HCT116 (cell line): ENCODE results near the gene DYNLT2. TPM values are rescaled to one million over a fixed set of nuclear protein-coding genes. Genes with fewer than 3 reads are reported as not detected.

Source experiments
- ATAC-seq: fragments of 200-7000 bp; cut with Tn5 transposase; 2 replicates; pipeline ENCODE4 v1.9.1; 2020; ENCODE audit warnings: mild to moderate bottlenecking, moderate library complexity
- BruUV-seq: library from RNA; stranded (reverse); fragments of 400-500 nt; replicated peaks from 2 replicates; lab custom pipeline; 2021; lab: Mats Ljungman, UMichigan
- CTCF ChIA-PET: fragments of 300-600 bp; sonication (Branson Sonifier 250); formaldehyde crosslinking; loops from one replicate; lab custom pipeline; 2021; ENCODE audit warnings: antibody characterized with exemption; lab: Charles Lee
- POLR2A ChIA-PET: fragments of 300-600, 350-600 bp; sonication (Branson Sonifier 250); formaldehyde crosslinking; loops from one replicate; lab custom pipeline; 2021; ENCODE audit warnings: antibody characterized with exemption; lab: Charles Lee
- RAD21 ChIA-PET, 2 experiments: fragments of 300-600 bp; sonication (Branson Sonifier 250); formaldehyde crosslinking; loops; one replicate each; lab custom pipeline; 2023; ENCODE audit warnings: low total read pairs in 2 of 2; ENCODE audit not compliant: uncharacterized antibody in 2 of 2, unreplicated experiment in 2 of 2, low non-redundant PET in 1 of 2; lab: Charles Lee
- DNase-seq: peaks from one replicate; pipeline ENCODE4 v3.0.0-alpha.2; 2010; ENCODE audit warnings: low read depth, low spot score
- H2AFZ ChIP-seq: fragments of 200-600 bp; shearing (Covaris generic), sonication (generic); 2 replicates; pipeline ENCODE4 v1.6.1; 2017; ENCODE audit warnings: low read depth, mixed run types, mixed read lengths, antibody characterized with exemption, low read length; ENCODE audit not compliant: poor library complexity, severe bottlenecking
- H3K27ac ChIP-seq: 2 replicates; pipeline ENCODE4 v1.5.1; 2012; ENCODE audit warnings: low read depth, low read length
- H3K27me3 ChIP-seq: fragments of 200-600 bp; sonication (generic); 2 replicates; pipeline ENCODE4 v1.6.1; 2016; ENCODE audit warnings: mixed run types, low read length, mixed read lengths; ENCODE audit not compliant: insufficient read depth
- H3K36me3 ChIP-seq, 2 experiments: fragments of 200-500 bp in 1 of 2; fragments of 200-600 bp in 1 of 2; sonication (Bioruptor generic) in 1 of 2; sonication (generic) in 1 of 2; 2 replicates each; pipeline versions ENCODE4 v1.5.1 to v1.6.1; 2014 to 2016; ENCODE audit warnings: low read length in 2 of 2, inconsistent platforms in 1 of 2, mixed read lengths in 1 of 2, mixed run types in 1 of 2; ENCODE audit not compliant: insufficient read depth in 2 of 2, control insufficient read depth in 1 of 2
- H3K4me1 ChIP-seq, 2 experiments: fragments of 200-600 bp in 1 of 2; sonication (generic) in 1 of 2; 2 replicates each; pipeline versions ENCODE4 v1.5.1 to v1.6.1; 2012 to 2017; ENCODE audit warnings: low read length in 2 of 2, inconsistent platforms in 1 of 2, mild to moderate bottlenecking in 1 of 2, mixed read lengths in 1 of 2, mixed run types in 1 of 2, moderate library complexity in 1 of 2; ENCODE audit not compliant: insufficient read depth in 2 of 2, control insufficient read depth in 1 of 2
- H3K4me2 ChIP-seq: fragments of 200-600 bp; sonication (generic); 2 replicates; pipeline ENCODE4 v1.6.1; 2017; ENCODE audit warnings: mixed run types, low read length, mixed read lengths
- H3K4me3 ChIP-seq, 2 experiments: fragments of 200-600 bp in 1 of 2; sonication (generic) in 1 of 2; replicated peaks in 1 of 2; 2 replicates each; pipeline ENCODE4 v1.5.1; 2011 to 2016; ENCODE audit warnings: low read length in 2 of 2, control low read depth in 1 of 2, low read depth in 1 of 2, mild to moderate bottlenecking in 1 of 2, mixed read lengths in 1 of 2, mixed run types in 1 of 2
- H3K79me2 ChIP-seq: fragments of 200-600 bp; sonication (generic); 2 replicates; pipeline ENCODE4 v1.6.1; 2017; ENCODE audit warnings: mild to moderate bottlenecking, mixed run types, low read length, moderate library complexity, mixed read lengths; ENCODE audit not compliant: insufficient read depth
- H3K9ac ChIP-seq: fragments of 200-600 bp; sonication (generic); 2 replicates; pipeline ENCODE4 v1.6.1; 2016; ENCODE audit warnings: low read length, mixed read lengths
- H3K9me2 ChIP-seq: fragments of 200-600 bp; sonication (generic), shearing (Covaris generic); 2 replicates; pipeline ENCODE4 v1.6.1; 2017; ENCODE audit warnings: mixed run types, mild to moderate bottlenecking, moderate library complexity; ENCODE audit not compliant: insufficient read depth
- H3K9me3 ChIP-seq, 2 experiments: fragments of 200-500 bp in 1 of 2; fragments of 200-600 bp in 1 of 2; sonication (Bioruptor generic) in 1 of 2; sonication (generic) in 1 of 2; 2 replicates each; pipeline ENCODE4 v1.6.1; 2014 to 2017; ENCODE audit warnings: low read length in 2 of 2, mixed read lengths in 2 of 2, inconsistent platforms in 1 of 2, low read depth in 1 of 2, mild to moderate bottlenecking in 1 of 2, mixed run types in 1 of 2, moderate library complexity in 1 of 2; ENCODE audit not compliant: control insufficient read depth in 1 of 2, insufficient read depth in 1 of 2
- H4K20me1 ChIP-seq: fragments of 200-600 bp; sonication (generic), shearing (Covaris generic); 2 replicates; pipeline ENCODE4 v1.6.1; 2017; ENCODE audit warnings: mixed run types, mild to moderate bottlenecking, moderate library complexity; ENCODE audit not compliant: insufficient read depth
- EGR1 ChIP-seq: IDR thresholded peaks from 2 replicates; pipeline ENCODE4 v1.6.1; 2012; ENCODE audit warnings: low read depth
- EZH2 ChIP-seq: fragments of 200-600 bp; sonication (generic); IDR thresholded peaks from 2 replicates; pipeline ENCODE4 v1.6.1; 2017; ENCODE audit warnings: antibody characterized with exemption, mixed run types
- EZH2phosphoT487 ChIP-seq: fragments of 200-600 bp; IDR thresholded peaks from 2 replicates; pipeline ENCODE4 v1.6.1; 2018; ENCODE audit warnings: antibody characterized with exemption, borderline replicate concordance
- RAD21 ChIP-seq: IDR thresholded peaks from 2 replicates; pipeline ENCODE4 v1.6.1; 2012; ENCODE audit warnings: low read depth, mild to moderate bottlenecking
- SIN3A ChIP-seq: IDR thresholded peaks from 2 replicates; pipeline ENCODE4 v1.6.1; 2012; ENCODE audit warnings: low read depth
- SP1 ChIP-seq: IDR thresholded peaks from 2 replicates; pipeline ENCODE4 v1.6.1; 2012; ENCODE audit warnings: low read depth
- TCF7L2 ChIP-seq: IDR thresholded peaks from 2 replicates; pipeline ENCODE4 v1.7.0; 2011; ENCODE audit warnings: borderline replicate concordance, inconsistent platforms; ENCODE audit not compliant: insufficient read depth, insufficient read length; ENCODE audit errors: extremely low read depth
- ZBTB33 ChIP-seq: IDR thresholded peaks from 2 replicates; pipeline ENCODE4 v1.6.1; 2011; ENCODE audit warnings: mild to moderate bottlenecking, low read length, moderate library complexity; ENCODE audit not compliant: insufficient replicate concordance; ENCODE audit errors: extremely low read depth
- ZFX ChIP-seq: fragments of 450-650 bp; IDR thresholded peaks from 2 replicates; pipeline ENCODE4 v1.6.1; 2017
- intact Hi-C: fragments of 100-400 bp; cut with micrococcal nuclease; formaldehyde crosslinking; loops from 2 replicates; pipeline ENCODE4 v1.10.0; 2022
- total RNA-seq: library from RNA; stranded (reverse); gene quantifications from one replicate; pipeline ENCODE4 v1.2.1, GENCODE V29; 2021; ENCODE audit not compliant: unreplicated experiment

DYNLT2 gene
- total RNA-seq, 1 experiment from 2014 or later = 1.5 TPM

DNA sequence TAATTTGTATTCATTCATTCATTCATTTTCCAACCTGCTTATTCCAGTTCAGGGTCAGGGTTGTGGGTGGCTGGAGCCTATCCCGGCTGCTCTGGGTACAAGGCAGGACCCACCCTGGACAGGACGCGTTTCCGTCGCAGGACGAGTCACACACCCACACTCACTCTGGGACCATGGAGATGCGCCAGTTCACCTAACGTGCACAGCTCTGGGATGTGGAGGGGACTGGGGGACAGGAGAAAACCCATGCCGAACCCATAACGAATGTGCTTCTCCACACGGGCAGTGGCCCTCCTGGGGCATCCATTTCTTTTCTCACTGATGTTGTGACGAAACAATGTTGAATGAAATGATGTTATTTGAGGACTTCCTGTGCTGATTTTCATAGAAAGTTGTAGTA is 26.5 kb upstream of the DYNLT2 start:
- H3K36me3 ChIP-seq = no peaks in the 10 kb centered on the region; a peak in 1 of 4 replicates
- no peak overlapping the region for H3K27ac ChIP-seq
- intact Hi-C loops = no loop called here
- no peaks in the 10 kb centered on the region for H3K27me3 ChIP-seq
- BruUV-seq = no TSS peak
- no peaks in the 10 kb centered on the region for H3K9me3 ChIP-seq
- no peaks in the 10 kb centered on the region for H3K79me2 ChIP-seq
- POLR2A ChIA-PET = no interaction called here
- DNase-seq (no peak), ATAC-seq (no peak)
- no peaks in the 10 kb centered on the region for H4K20me1 ChIP-seq
- TF ChIP-seq EZH2 (no peak), EGR1 (no peak), EZH2phosphoT487 (no peak), ZBTB33 (no peak), ZFX (no peak), RAD21 (no peak), SP1 (no peak)
- RAD21 ChIA-PET = no interaction called here
- CTCF ChIA-PET = no interaction called here
- no peak overlapping the region for H3K4me3 ChIP-seq
- no peak overlapping the region for H2AFZ ChIP-seq
- no peak overlapping the region for H3K4me2 ChIP-seq
- no peak overlapping the region for H3K9ac ChIP-seq
- no peaks in the 10 kb centered on the region for H3K4me1 ChIP-seq
- no peaks in the 10 kb centered on the region for H3K9me2 ChIP-seq

DNA sequence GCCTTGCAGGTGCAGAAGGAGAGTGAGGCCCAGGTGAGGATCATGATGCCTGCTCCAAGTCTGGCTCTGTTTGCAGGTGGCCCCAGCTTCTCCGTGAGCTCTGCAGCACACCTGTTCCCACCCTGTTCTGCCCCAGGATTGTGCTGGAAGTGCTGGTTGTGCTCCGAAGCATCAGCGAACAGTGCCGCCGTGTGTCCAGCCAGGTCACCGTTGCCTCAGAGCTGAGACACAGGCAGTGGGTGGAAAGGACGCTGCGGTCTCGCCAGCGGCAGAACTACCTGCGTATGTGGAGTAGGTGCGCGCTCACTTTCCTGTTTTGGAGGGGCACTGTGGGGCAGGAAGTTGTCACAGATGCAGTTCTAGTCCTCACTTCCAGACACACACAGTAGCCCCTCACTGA is 25.0 kb upstream of the DYNLT2 start:
- H3K9ac ChIP-seq = no peak overlapping the region
- no peaks in the 10 kb centered on the region for H3K79me2 ChIP-seq
- POLR2A ChIA-PET = no interaction called here
- no peak overlapping the region for H3K4me2 ChIP-seq
- ATAC-seq (no peak), DNase-seq (no peak)
- no TSS peak for BruUV-seq
- no peaks in the 10 kb centered on the region for H3K27me3 ChIP-seq
- H3K27ac ChIP-seq = no peak overlapping the region
- H3K4me3 ChIP-seq = no peak overlapping the region
- no peaks in the 10 kb centered on the region for H3K9me3 ChIP-seq
- intact Hi-C loops = no loop called here
- H3K9me2 ChIP-seq = no peaks in the 10 kb centered on the region
- no peaks in the 10 kb centered on the region for H3K4me1 ChIP-seq
- no peaks in the 10 kb centered on the region for H4K20me1 ChIP-seq
- RAD21 ChIA-PET = no interaction called here
- no peak overlapping the region for H2AFZ ChIP-seq
- CTCF ChIA-PET = no interaction called here
- no peaks in the 10 kb centered on the region; a peak in 1 of 4 replicates for H3K36me3 ChIP-seq
- TF ChIP-seq SIN3A = no peak
- TF ChIP-seq ZBTB33 = no peak
- no peak for TF ChIP-seq ZFX
- TF ChIP-seq SP1 = no peak
- TF ChIP-seq TCF7L2 = no peak
